ENCODE data around the gene ANLN. TPM values are rescaled to one million over a fixed set of nuclear protein-coding genes. Genes with fewer than 3 reads are reported as not detected.

Gene ANLN
- total RNA-seq, 3 donors from 2014 or later (not counting 1 experiment from before 2014, with no cell fraction given): 1.7 to 2.9 (median 2.0) TPM

DNA sequence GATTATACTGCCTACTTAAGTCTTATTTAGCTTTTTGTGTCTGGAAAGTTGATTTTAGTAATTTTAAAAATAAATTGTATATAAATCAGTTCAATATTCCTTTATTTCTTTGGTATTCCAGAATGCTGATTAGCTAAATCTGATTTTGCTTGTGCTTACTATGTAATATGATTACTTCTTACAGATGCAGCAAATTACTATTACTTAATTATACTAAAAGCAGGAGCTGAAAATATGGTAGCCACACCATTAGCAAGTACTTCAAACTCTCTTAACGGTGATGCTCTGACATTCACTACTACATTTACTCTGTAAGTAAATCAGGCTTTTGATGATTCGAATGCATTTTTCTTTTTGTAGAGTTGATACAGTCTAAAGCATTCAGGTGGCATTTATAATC, 34.0 kb downstream of the ANLN start:
- Mint-ChIP-seq H3K27me3 (ENCODE audit: low read depth in 2 of 2) (no peaks in the 10 kb centered on the region), H3K36me3 (no peaks in the 10 kb centered on the region), H3K4me1 (no peaks in the 10 kb centered on the region), H3K4me3 (no peak overlapping the region), H3K9me3 (no peaks in the 10 kb centered on the region), H3K27ac (no peak overlapping the region)
- DNase-seq (no peak), ATAC-seq (no peak)
- no peak overlapping the region for H3K27ac ChIP-seq (ENCODE audit: low read length)
- 100% methylated on average over 2 of the region's 2 CpGs for WGBS (ENCODE audit: insufficient coverage)
- H3K9me3 ChIP-seq (ENCODE audit: control insufficient read depth, insufficient read depth, low read length): no peaks in the 10 kb centered on the region
- TF ChIP-seq, protein P1, sequence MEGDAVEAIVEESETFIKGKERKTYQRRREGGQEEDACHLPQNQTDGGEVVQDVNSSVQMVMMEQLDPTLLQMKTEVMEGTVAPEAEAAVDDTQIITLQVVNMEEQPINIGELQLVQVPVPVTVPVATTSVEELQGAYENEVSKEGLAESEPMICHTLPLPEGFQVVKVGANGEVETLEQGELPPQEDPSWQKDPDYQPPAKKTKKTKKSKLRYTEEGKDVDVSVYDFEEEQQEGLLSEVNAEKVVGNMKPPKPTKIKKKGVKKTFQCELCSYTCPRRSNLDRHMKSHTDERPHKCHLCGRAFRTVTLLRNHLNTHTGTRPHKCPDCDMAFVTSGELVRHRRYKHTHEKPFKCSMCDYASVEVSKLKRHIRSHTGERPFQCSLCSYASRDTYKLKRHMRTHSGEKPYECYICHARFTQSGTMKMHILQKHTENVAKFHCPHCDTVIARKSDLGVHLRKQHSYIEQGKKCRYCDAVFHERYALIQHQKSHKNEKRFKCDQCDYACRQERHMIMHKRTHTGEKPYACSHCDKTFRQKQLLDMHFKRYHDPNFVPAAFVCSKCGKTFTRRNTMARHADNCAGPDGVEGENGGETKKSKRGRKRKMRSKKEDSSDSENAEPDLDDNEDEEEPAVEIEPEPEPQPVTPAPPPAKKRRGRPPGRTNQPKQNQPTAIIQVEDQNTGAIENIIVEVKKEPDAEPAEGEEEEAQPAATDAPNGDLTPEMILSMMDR (IDR thresholded peaks at IDR 0.05): no peak
- intact Hi-C loops (cut with micrococcal nuclease): no loop called here
- H3K27me3 ChIP-seq (ENCODE audit: control insufficient read depth, insufficient read depth, low read length): no peaks in the 10 kb centered on the region
- H3K36me3 ChIP-seq (ENCODE audit: control insufficient read depth, insufficient read depth, low read length): no peaks in the 10 kb centered on the region
- no peak overlapping the region for H3K4me3 ChIP-seq (ENCODE audit: low read length)
- H3K4me1 ChIP-seq (ENCODE audit: control insufficient read depth, insufficient read depth, low read length): no peaks in the 10 kb centered on the region

DNA sequence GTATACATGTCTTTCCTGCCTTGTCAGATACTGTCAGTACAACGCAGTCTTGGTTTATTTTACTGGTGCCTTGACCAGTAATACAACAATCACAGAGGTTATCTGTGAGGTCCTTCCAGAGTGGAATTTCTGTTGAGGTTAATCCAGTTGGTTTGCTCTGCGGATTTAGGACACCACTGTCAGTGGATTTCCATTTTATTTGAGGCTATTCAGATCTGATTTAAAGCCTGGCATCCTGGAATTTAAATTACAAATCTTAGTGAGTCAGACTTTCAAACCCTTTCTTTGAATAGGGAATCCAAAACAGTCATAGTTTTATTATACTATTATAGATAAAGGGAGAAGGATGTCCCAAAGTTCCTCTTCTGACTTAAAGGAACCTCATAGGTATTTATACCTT, 40.5 kb downstream of the ANLN start:
- no peak overlapping the region for H3K27ac ChIP-seq (ENCODE audit: low read length)
- 100% methylated on average over 2 of the region's 2 CpGs for WGBS (ENCODE audit: insufficient coverage)
- TF ChIP-seq, protein P1 (IDR thresholded peaks at IDR 0.05): no peak
- no peaks in the 10 kb centered on the region for H3K9me3 ChIP-seq (ENCODE audit: control insufficient read depth, insufficient read depth, low read length)
- H3K4me3 Mint-ChIP-seq: no peak overlapping the region
- no peaks in the 10 kb centered on the region for H3K4me1 ChIP-seq (ENCODE audit: control insufficient read depth, insufficient read depth, low read length)
- H3K36me3 ChIP-seq (ENCODE audit: control insufficient read depth, insufficient read depth, low read length): no peaks in the 10 kb centered on the region
- peaks cover 0 to 2% of the 10 kb centered on the region in 2 donors for H3K9me3 Mint-ChIP-seq
- H3K27me3 ChIP-seq (ENCODE audit: control insufficient read depth, insufficient read depth, low read length): no peaks in the 10 kb centered on the region
- H3K4me3 ChIP-seq (ENCODE audit: low read length): no peak overlapping the region
- H3K27ac Mint-ChIP-seq: no peak overlapping the region
- peaks cover 7% of the 10 kb centered on the region for H3K36me3 Mint-ChIP-seq
- intact Hi-C loops (cut with micrococcal nuclease): no loop called here
- ATAC-seq: no peak
- no peaks in the 10 kb centered on the region for H3K4me1 Mint-ChIP-seq
- H3K27me3 Mint-ChIP-seq (ENCODE audit: low read depth in 2 of 2): no peaks in the 10 kb centered on the region
- DNase-seq: no peak

DNA sequence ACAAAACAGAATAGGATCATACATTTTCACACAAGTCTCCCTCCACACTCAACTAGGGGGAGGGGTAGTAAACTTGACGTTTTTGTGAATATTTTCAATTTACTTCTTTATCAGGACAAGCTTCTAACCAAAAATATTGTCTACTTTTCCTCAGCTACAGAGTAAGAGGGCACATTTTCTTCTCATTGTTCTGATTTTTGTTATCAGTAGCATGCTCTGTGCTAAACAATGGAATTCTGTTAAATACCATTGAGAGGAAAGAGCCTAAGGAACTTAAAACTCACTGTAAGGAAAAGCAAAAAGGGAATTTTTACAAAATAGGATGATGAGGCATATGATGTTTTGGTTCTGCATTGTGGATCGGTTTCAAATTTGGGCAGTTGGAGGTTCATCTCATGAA, 41.2 kb downstream of the ANLN start:
- Histone ChIP-seq H3K4me1 (ENCODE audit: control insufficient read depth, insufficient read depth, low read length) (no peaks in the 10 kb centered on the region), H3K4me3 (ENCODE audit: low read length) (no peak overlapping the region), H3K27ac (ENCODE audit: low read length) (no peak overlapping the region), H3K9me3 (ENCODE audit: control insufficient read depth, insufficient read depth, low read length) (no peaks in the 10 kb centered on the region), H3K27me3 (ENCODE audit: control insufficient read depth, insufficient read depth, low read length) (no peaks in the 10 kb centered on the region), H3K36me3 (ENCODE audit: control insufficient read depth, insufficient read depth, low read length) (no peaks in the 10 kb centered on the region)
- WGBS (ENCODE audit: insufficient coverage): no CpG with 5 or more reads among the region's 2 CpGs
- Mint-ChIP-seq H3K4me1 (no peaks in the 10 kb centered on the region), H3K4me3 (no peak overlapping the region), H3K27me3 (ENCODE audit: low read depth in 2 of 2) (no peaks in the 10 kb centered on the region), H3K27ac (no peak overlapping the region), H3K9me3 (peaks cover 0 to 2% of the 10 kb centered on the region in 2 donors), H3K36me3 (peaks cover 7% of the 10 kb centered on the region)
- ATAC-seq (no peak), DNase-seq (no peak)
- intact Hi-C loops (cut with micrococcal nuclease): no loop called here
- TF ChIP-seq, protein P1 (IDR thresholded peaks at IDR 0.05): no peak

DNA sequence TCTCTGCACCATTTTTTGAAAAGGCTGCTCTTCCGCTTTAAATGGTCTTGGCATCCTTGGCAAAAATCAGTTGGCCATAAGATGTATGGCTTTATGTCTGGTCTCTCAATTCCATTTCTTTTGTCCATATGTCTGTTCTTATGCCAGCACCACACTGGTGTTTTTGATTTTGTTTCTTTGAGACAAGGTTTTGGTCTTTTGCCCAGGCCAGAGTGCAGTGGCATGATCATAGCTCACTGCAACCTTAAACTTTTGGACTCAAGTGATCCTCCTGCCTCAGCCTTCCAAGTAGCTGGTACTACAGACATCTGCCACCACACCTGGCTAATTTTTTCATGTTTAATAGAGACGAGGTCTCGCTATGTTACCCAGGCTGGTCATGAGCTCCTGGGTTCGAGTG, 48.5 kb downstream of the ANLN start:
- WGBS (ENCODE audit: insufficient coverage): 96% methylated on average over 4 of the region's 4 CpGs
- Mint-ChIP-seq H3K4me1 (no peaks in the 10 kb centered on the region), H3K9me3 (no peaks in the 10 kb centered on the region)

More for the DNA sequence above, 48.5 kb downstream of the ANLN start:
- no peak for DNase-seq
- Histone ChIP-seq H3K4me3 (ENCODE audit: low read length) (no peak overlapping the region), H3K4me1 (ENCODE audit: control insufficient read depth, insufficient read depth, low read length) (no peaks in the 10 kb centered on the region), H3K9me3 (ENCODE audit: control insufficient read depth, insufficient read depth, low read length) (no peaks in the 10 kb centered on the region), H3K36me3 (ENCODE audit: control insufficient read depth, insufficient read depth, low read length) (no peaks in the 10 kb centered on the region), H3K27ac (ENCODE audit: low read length) (no peak overlapping the region), H3K27me3 (ENCODE audit: control insufficient read depth, insufficient read depth, low read length) (no peaks in the 10 kb centered on the region)
- TF ChIP-seq, protein P1 (IDR thresholded peaks at IDR 0.05): no peak
- H3K27me3 Mint-ChIP-seq (ENCODE audit: low read depth in 2 of 2): no peaks in the 10 kb centered on the region
- no peaks in the 10 kb centered on the region for H3K36me3 Mint-ChIP-seq
- intact Hi-C loops (cut with micrococcal nuclease): no loop called here
- ATAC-seq: no peak
- no peak overlapping the region for H3K4me3 Mint-ChIP-seq
- H3K27ac Mint-ChIP-seq: no peak overlapping the region
